Measurements from ENCODE around the gene CCDC38. TPM values are rescaled to one million over a fixed set of nuclear protein-coding genes. Genes with fewer than 3 reads are reported as not detected.
A peak's percentile ranks its signal among the peaks of the same experiment; 100 is the strongest.

Gene CCDC38
- total and polyA plus RNA-seq, 4 donors: 0.46 to 1.4 (median 0.93) TPM

GRCh38 chr12:95976416-95976832 lies 34.0 kb upstream of the CCDC38 start:
- TF ChIP-seq MAX (IDR thresholded peaks at IDR 0.05) (peak; percentile 72), REST (IDR thresholded peaks at IDR 0.05) (peak; percentile 57), RXRA (IDR thresholded peaks at IDR 0.05) (peak; percentile 97 to 98), NR2F2 (IDR thresholded peaks at IDR 0.05) (peak; percentile 60), FOXA1 (IDR thresholded peaks at IDR 0.05) (peak; percentile 59), JUND (IDR thresholded peaks at IDR 0.05) (peak; percentile 90), HNF4G (IDR thresholded peaks at IDR 0.05) (peak; percentile 73), EGR1 (IDR thresholded peaks at IDR 0.05; ENCODE audit: low read depth in 2 of 2) (peak in 1 of 2 donors; percentile 18), TAF1 (conservative IDR thresholded peaks at IDR 0.05) (no peak), CTCF (IDR thresholded peaks at IDR 0.05; ENCODE audit: low read depth, low read length, missing input control) (no peak), HNF4A (conservative IDR thresholded peaks at IDR 0.05) (peak; percentile 88 to 92), YY1 (IDR thresholded peaks at IDR 0.05) (peak; percentile 84), ZBTB33 (IDR thresholded peaks at IDR 0.05) (peak; percentile 72), FOXA2 (IDR thresholded peaks at IDR 0.05) (peak; percentile 43), SP1 (IDR thresholded peaks at IDR 0.05) (peak; percentile 83), GABPA (IDR thresholded peaks at IDR 0.05 in 1 of 2, conservative IDR thresholded peaks at IDR 0.05 in 1 of 2) (peak in 1 of 2 donors; percentile 65), RAD21 (IDR thresholded peaks at IDR 0.05) (peak; percentile 33 to 51)
- TF ChIP-seq, protein P1, sequence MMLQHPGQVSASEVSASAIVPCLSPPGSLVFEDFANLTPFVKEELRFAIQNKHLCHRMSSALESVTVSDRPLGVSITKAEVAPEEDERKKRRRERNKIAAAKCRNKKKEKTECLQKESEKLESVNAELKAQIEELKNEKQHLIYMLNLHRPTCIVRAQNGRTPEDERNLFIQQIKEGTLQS (IDR thresholded peaks at IDR 0.05): peak; percentile 66
- no peak overlapping the region for H3K9ac ChIP-seq (ENCODE audit: low read depth in 1 of 2, low read length in 2 of 2)

More at GRCh38 chr12:95976416-95976832, 34.0 kb upstream of the CCDC38 start:
- 39% methylated on average over 8 of the region's 8 CpGs for WGBS
- Histone ChIP-seq H3K27me3 (ENCODE audit: control insufficient read depth in 4 of 4, insufficient read depth in 4 of 4, low read length in 3 of 4) (no peaks in the 10 kb centered on the region), H3K4me1 (ENCODE audit: control insufficient read depth in 4 of 4, insufficient read depth in 4 of 4, low read length in 3 of 4) (peaks cover 4 to 49% (median 34%) of the 10 kb centered on the region in 4 donors), H3K9me3 (ENCODE audit: control insufficient read depth in 4 of 4, low read length in 3 of 4) (no peaks in the 10 kb centered on the region), H3K27ac (ENCODE audit: low read depth in 1 of 2, low read length in 2 of 2) (peak overlapping the region; percentile 6 to 9), H3K4me3 (ENCODE audit: low read depth in 1 of 3, low read length in 3 of 3) (no peak overlapping the region), H3K36me3 (ENCODE audit: control insufficient read depth in 4 of 4, insufficient read depth in 3 of 4, low read depth in 1 of 4, low read length in 3 of 4) (peaks cover 2 to 37% (median 21%) of the 10 kb centered on the region in 4 donors)
- peak; percentile 45 for DNase-seq (ENCODE audit: low spot score)
